DOHH2 (cell line): ENCODE measurements around the gene MS4A18.

Experiments used
- H3F3A ChIP-seq: fragments of 200-600 bp; sonication (generic), shearing (Covaris generic); 2 replicates; pipeline ENCODE4 v1.6.0; 2016; ENCODE audit warnings: antibody characterized with exemption, mild to moderate bottlenecking; ENCODE audit not compliant: control insufficient read depth, insufficient read depth
- H3K27ac ChIP-seq: fragments of 200-600 bp; sonication (generic); 2 replicates; pipeline ENCODE4 v1.5.1; 2014; ENCODE audit warnings: low read depth, mild to moderate bottlenecking, low read length, moderate library complexity
- H3K27me3 ChIP-seq: fragments of 200-600 bp; sonication (generic); 2 replicates; pipeline ENCODE4 v1.6.1; 2014; ENCODE audit warnings: mild to moderate bottlenecking, low read length, mixed read lengths; ENCODE audit not compliant: control insufficient read depth
- H3K36me3 ChIP-seq: fragments of 200-600 bp; sonication (generic); 2 replicates; pipeline ENCODE4 v1.6.1; 2014; ENCODE audit warnings: mild to moderate bottlenecking, low read length, moderate library complexity, mixed read lengths; ENCODE audit not compliant: control insufficient read depth
- H3K4me1 ChIP-seq: fragments of 200-600 bp; sonication (generic); 2 replicates; pipeline ENCODE4 v1.6.1; 2014; ENCODE audit warnings: mild to moderate bottlenecking, low read length, mixed read lengths; ENCODE audit not compliant: control insufficient read depth
- H3K4me2 ChIP-seq: fragments of 200-600 bp; sonication (generic); 2 replicates; pipeline ENCODE4 v1.6.0; 2014; ENCODE audit warnings: mild to moderate bottlenecking, low read length, moderate library complexity
- H3K4me3 ChIP-seq: fragments of 200-600 bp; sonication (generic); 2 replicates; pipeline ENCODE4 v1.5.1; 2014; ENCODE audit warnings: mild to moderate bottlenecking, low read length, mixed read lengths
- H3K79me2 ChIP-seq: fragments of 200-600 bp; sonication (generic); 2 replicates; pipeline ENCODE4 v1.6.1; 2014; ENCODE audit warnings: mild to moderate bottlenecking, low read length, mixed read lengths; ENCODE audit not compliant: control insufficient read depth
- H3K9me2 ChIP-seq: fragments of 200-600 bp; sonication (generic); replicated peaks from 2 replicates; pipeline ENCODE4 v1.6.1; 2014; ENCODE audit warnings: mild to moderate bottlenecking, low read length, mixed read lengths; ENCODE audit not compliant: control insufficient read depth
- H3K9me3 ChIP-seq: fragments of 200-600 bp; sonication (generic); 2 replicates; pipeline ENCODE4 v1.6.1; 2014; ENCODE audit warnings: antibody characterized with exemption, low read length, mixed read lengths; ENCODE audit not compliant: control insufficient read depth, insufficient read depth
- H4K20me1 ChIP-seq: fragments of 200-600 bp; sonication (generic); 2 replicates; pipeline ENCODE4 v1.6.0; 2014; ENCODE audit warnings: low read depth, mild to moderate bottlenecking, antibody characterized with exemption, low read length, moderate library complexity; ENCODE audit not compliant: control insufficient read depth, insufficient read depth
- EZH2phosphoT487 ChIP-seq: fragments of 200-600 bp; sonication (generic); IDR thresholded peaks from 2 replicates; pipeline ENCODE4 v1.6.1; 2017; ENCODE audit warnings: borderline replicate concordance, mild to moderate bottlenecking, antibody characterized with exemption, low read length, moderate library complexity, mixed read lengths
- TF ChIP-seq, protein P1 (sequence below): fragments of 200-600 bp; sonication (generic); IDR thresholded peaks from one replicate; pipeline ENCODE4 v1.5.1; 2014; ENCODE audit warnings: antibody characterized with exemption, mild to moderate bottlenecking, low read depth, low read length; ENCODE audit not compliant: poor library complexity, severe bottlenecking

Gene MS4A18

DNA sequence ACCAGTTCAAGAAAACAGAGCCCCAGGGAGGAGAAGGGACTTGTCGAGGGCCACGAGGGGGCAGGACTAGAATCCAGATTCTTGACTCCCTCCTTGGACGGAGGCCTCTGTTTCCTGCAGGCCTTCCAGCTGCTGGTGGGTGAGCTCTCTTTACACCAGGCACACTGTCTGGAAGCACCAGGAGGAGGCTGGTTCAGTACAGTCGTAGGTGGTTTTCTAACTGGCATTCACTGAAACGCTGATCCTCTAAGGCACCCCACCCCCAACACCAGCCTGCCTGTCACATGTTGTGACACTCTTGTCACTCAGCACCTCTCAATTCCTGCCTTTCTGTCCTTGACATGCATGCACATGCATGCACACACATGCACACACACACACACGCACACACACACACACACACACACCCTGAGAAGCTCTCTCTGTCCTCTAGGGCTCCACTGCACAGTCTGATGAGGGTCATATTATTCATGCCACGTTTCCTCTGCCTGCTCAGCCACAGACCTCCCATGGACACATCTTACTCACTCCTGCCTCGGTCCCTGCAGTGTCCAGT is 61.4 kb downstream of the MS4A18 start:
- Histone ChIP-seq H3K9me2 (no peaks in the 10 kb centered on the region), H3F3A (no peaks in the 10 kb centered on the region), H3K27ac (no peak overlapping the region), H4K20me1 (no peaks in the 10 kb centered on the region), H3K79me2 (no peaks in the 10 kb centered on the region), H3K27me3 (0 out of 2 replicates have a peak, but pooled peaks cover 3% of the 10 kb centered on the region), H3K36me3 (no peaks in the 10 kb centered on the region), H3K4me2 (no peak overlapping the region), H3K4me1 (no peaks in the 10 kb centered on the region), H3K4me3 (no peak overlapping the region), H3K9me3 (no peaks in the 10 kb centered on the region)
- no peak for TF ChIP-seq EZH2phosphoT487
- TF ChIP-seq, protein P1, sequence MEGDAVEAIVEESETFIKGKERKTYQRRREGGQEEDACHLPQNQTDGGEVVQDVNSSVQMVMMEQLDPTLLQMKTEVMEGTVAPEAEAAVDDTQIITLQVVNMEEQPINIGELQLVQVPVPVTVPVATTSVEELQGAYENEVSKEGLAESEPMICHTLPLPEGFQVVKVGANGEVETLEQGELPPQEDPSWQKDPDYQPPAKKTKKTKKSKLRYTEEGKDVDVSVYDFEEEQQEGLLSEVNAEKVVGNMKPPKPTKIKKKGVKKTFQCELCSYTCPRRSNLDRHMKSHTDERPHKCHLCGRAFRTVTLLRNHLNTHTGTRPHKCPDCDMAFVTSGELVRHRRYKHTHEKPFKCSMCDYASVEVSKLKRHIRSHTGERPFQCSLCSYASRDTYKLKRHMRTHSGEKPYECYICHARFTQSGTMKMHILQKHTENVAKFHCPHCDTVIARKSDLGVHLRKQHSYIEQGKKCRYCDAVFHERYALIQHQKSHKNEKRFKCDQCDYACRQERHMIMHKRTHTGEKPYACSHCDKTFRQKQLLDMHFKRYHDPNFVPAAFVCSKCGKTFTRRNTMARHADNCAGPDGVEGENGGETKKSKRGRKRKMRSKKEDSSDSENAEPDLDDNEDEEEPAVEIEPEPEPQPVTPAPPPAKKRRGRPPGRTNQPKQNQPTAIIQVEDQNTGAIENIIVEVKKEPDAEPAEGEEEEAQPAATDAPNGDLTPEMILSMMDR = no peak

DNA sequence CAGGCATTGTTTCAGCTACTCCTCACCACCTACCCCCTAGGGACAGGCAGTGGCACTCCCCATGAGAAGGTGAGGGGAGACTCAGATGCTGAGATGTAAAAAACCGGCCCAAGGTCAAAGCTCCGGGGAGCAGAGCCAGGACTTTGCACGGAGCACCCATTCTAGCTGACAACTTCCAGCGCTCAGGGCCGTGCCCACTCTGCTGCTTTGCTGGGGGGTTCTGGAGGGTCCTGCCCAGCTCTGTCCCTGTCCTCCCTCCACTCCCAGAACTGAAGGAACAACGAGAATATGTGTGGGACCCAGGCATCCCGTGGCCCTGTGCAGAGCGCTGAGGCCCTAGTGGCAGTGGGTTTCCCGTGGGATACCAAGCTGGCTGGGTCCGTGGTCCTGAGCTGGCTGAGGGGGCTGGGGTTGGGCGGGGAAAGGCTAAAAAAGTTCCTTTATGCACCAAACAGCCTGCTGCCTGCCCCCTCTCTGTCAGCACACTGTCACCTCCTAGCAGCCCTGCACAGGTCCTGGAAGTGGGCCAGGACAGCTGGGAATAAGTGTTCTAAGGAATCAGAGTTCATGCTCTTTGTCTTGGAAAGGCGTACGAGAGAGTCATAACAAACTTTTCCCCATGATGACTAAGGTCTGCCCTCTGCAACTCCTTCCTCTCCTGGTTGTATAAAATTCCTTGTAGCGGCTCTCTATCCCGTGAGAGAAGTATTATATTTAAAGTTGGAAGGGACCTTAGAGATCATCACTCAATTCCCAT is 62.5 kb downstream of the MS4A18 start:
- TF ChIP-seq, protein P1 = no peak
- Histone ChIP-seq H3K27ac (no peak overlapping the region), H3K4me2 (no peak overlapping the region), H3K9me2 (no peaks in the 10 kb centered on the region), H3K36me3 (no peaks in the 10 kb centered on the region), H3K4me3 (no peak overlapping the region), H3K4me1 (no peaks in the 10 kb centered on the region), H4K20me1 (no peaks in the 10 kb centered on the region), H3K9me3 (no peaks in the 10 kb centered on the region; the same call in 1 of the 2 replicates), H3F3A (no peaks in the 10 kb centered on the region), H3K79me2 (no peaks in the 10 kb centered on the region), H3K27me3 (no peaks in the 10 kb centered on the region)

DNA sequence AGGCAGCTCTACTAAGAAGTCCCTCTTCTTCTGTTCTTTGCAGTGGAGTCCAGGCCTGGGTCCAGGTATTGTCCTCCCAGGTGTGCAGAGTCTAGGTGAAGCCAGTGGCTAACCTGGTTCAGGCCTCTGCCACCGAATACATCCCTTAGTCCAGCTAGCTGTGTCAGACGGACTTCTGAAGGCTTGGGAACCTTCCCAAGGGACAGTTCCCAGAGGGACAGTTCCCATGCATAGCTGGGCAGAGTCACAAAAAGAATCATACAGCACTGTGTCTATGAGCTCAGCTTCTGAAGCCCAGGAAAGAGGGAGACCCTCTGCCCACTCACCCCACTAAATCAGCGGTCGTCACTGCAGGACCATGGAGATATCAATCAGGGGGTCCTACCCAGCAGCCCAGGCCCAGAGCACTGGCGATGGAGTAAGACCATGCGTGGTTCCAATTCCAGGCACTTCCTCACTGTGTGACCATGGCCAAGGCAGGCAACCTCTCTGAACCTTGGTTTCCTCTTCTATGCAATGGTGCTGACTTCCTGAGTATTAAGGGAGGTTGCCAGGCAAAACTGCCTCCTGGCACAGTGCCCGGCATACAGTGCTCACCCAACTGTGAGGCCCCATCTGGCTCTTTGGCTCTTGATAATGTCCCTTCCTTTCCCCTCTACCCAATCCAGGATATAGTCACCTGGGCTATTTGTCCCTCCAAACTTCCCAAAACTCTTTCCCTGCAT is 64.0 kb downstream of the MS4A18 start:
- H3K27ac ChIP-seq = no peak overlapping the region
- no peak overlapping the region for H3K4me2 ChIP-seq
- no peak overlapping the region for H3K4me3 ChIP-seq
- no peaks in the 10 kb centered on the region for H3K36me3 ChIP-seq
- H4K20me1 ChIP-seq = no peaks in the 10 kb centered on the region
- no peaks in the 10 kb centered on the region for H3K9me2 ChIP-seq
- no peaks in the 10 kb centered on the region for H3K4me1 ChIP-seq
- no peaks in the 10 kb centered on the region; the same call in 1 of the 2 replicates for H3K9me3 ChIP-seq
- no peaks in the 10 kb centered on the region for H3K27me3 ChIP-seq
- TF ChIP-seq EZH2phosphoT487 = no peak
- H3F3A ChIP-seq = no peaks in the 10 kb centered on the region
- no peaks in the 10 kb centered on the region for H3K79me2 ChIP-seq

DNA sequence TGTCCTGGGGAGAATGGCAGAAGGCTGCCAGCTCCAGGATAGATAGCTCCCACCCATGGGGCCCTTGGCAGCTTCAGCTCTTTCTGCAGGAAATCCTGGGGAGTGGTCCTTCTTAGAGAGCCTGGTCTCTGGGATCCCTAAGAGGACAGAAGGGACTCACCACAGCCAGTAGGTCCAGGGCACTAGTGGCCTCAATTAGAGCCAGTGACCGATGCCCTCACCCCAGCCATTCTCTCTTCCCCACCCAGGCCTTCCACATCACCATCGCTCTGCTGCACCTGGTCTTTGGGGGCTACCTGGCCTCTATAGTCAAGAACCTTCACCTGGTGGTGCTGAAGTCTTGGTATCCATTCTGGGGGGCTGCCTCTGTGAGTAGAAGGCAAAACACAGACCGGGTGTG is 66.2 kb downstream of the MS4A18 start:
- TF ChIP-seq, protein P1 = no peak
- no peak for TF ChIP-seq EZH2phosphoT487
- Histone ChIP-seq H3K9me2 (no peaks in the 10 kb centered on the region), H3K79me2 (no peaks in the 10 kb centered on the region), H3K4me3 (no peak overlapping the region), H3K27me3 (no peaks in the 10 kb centered on the region), H3K9me3 (no peaks in the 10 kb centered on the region; the same call in 1 of the 2 replicates), H4K20me1 (no peaks in the 10 kb centered on the region), H3K27ac (no peak overlapping the region), H3K4me1 (no peaks in the 10 kb centered on the region), H3K4me2 (no peak overlapping the region), H3F3A (no peaks in the 10 kb centered on the region), H3K36me3 (no peaks in the 10 kb centered on the region)
